Kidney (tissue), 14 donors: ENCODE data around the gene PITRM1. TPM values are rescaled to one million over a fixed set of nuclear protein-coding genes. Genes with fewer than 3 reads are reported as not detected.

Experiments used
- DNase-seq, 5 donors: peaks; one replicate each; pipeline ENCODE4 v3.0.0-alpha.2; 2013 to 2020
- FAIRE-seq: peaks from 2 replicates; lab custom pipeline; 2012; peaks lifted over from hg19 to GRCh38; lab: Jason Lieb, UNC
- H3K27ac ChIP-seq, 2 donors: one replicate each; pipeline ENCODE4 v1.7.0; 2013; ENCODE audit warnings: low read depth in 2 of 2, low read length in 2 of 2, inconsistent platforms in 1 of 2
- H3K27me3 ChIP-seq: one replicate; pipeline ENCODE4 v1.7.1; 2013; ENCODE audit warnings: low read length, inconsistent platforms; ENCODE audit not compliant: control insufficient read depth, insufficient read depth
- H3K36me3 ChIP-seq, 3 donors: one replicate each; pipeline versions ENCODE4 v1.7.0 to v1.7.1; 2013; ENCODE audit warnings: low read length in 3 of 3, control low read depth in 1 of 3, inconsistent platforms in 1 of 3; ENCODE audit not compliant: insufficient read depth in 3 of 3, control insufficient read depth in 2 of 3
- H3K4me1 ChIP-seq, 3 donors: one replicate each; pipeline versions ENCODE4 v1.7.0 to v1.7.1; 2013; ENCODE audit warnings: low read length in 3 of 3, inconsistent platforms in 1 of 3, low read depth in 1 of 3; ENCODE audit not compliant: control insufficient read depth in 2 of 3, insufficient read depth in 2 of 3
- H3K4me3 ChIP-seq, 3 donors: one replicate each; pipeline versions ENCODE4 v1.7.0 to v1.8.1; 2013; ENCODE audit warnings: low read length in 3 of 3, control low read depth in 1 of 3, inconsistent platforms in 1 of 3
- H3K9ac ChIP-seq, 3 donors: one replicate each; pipeline versions ENCODE4 v1.7.0 to v1.7.1; 2013; ENCODE audit warnings: low read length in 3 of 3, control low read depth in 1 of 3, inconsistent platforms in 1 of 3
- H3K9me3 ChIP-seq, 3 donors: one replicate each; pipeline versions ENCODE4 v1.7.0 to v1.7.1; 2013; ENCODE audit warnings: low read length in 3 of 3, control low read depth in 1 of 3, inconsistent platforms in 1 of 3; ENCODE audit not compliant: control insufficient read depth in 2 of 3, insufficient read depth in 1 of 3
- intact Hi-C: fragments of 100-400 bp; cut with DNase I; formaldehyde crosslinking; loops from one replicate; pipeline ENCODE4 v1.11.1; 2022
- polyA plus RNA-seq: library from polyadenylated mRNA; stranded (reverse); fragments of 350-450 nt; fragmentation: Illumina TruSeq; extraction: RNeasy Lipid Tissue Mini Kit (QIAGEN cat#74804); gene quantifications from one replicate; pipeline ENCODE4 v1.2.3, GENCODE V29; 2014; ENCODE audit warnings: low read depth, low replicate concordance; ENCODE audit not compliant: insufficient read depth
- total RNA-seq: library from RNA; stranded (reverse); fragmentation: NEBNext Ultra II Directional; extraction: Animal tissue kit (Norgen Biotek cat#: 25700); gene quantifications from one replicate; pipeline ENCODE4 v1.2.1, GENCODE V29; 2021
- TF ChIP-seq, protein P1 (sequence below): IDR thresholded peaks from 3 replicates; pipeline ENCODE4 v1.5.1; 2012; ENCODE audit warnings: mild to moderate bottlenecking, moderate library complexity, borderline replicate concordance; ENCODE audit not compliant: insufficient read depth; ENCODE audit errors: extremely low read depth
- donor health status: control.
- donor health status: control.
- donor health status: control.
- donor health status: control.
- donor health status: control.
- donor health status: DM: yes; HTN: yes; CAD: no.
- donor health status: Normal renal cell carcinoma (clear cell type).

The PITRM1 gene
- total and polyA plus RNA-seq, 2 donors from 2014 or later, result 28.8 to 60.7 TPM

- H3K27me3 ChIP-seq, result no peaks in the 10 kb centered on the region
- DNase-seq (peak in 3 of 5 donors; percentile 50 to 70 (median 67)), FAIRE-seq (no peak)
- H3K36me3 ChIP-seq, result peaks cover 9 to 66% (median 43%) of the 10 kb centered on the region in 3 donors
- no peaks in the 10 kb centered on the region for H3K9me3 ChIP-seq
- no peak overlapping the region for H3K9ac ChIP-seq
- no peak overlapping the region for H3K27ac ChIP-seq
- H3K4me3 ChIP-seq, result no peak overlapping the region
- intact Hi-C loops, result no loop called here
- H3K4me1 ChIP-seq, result no peaks in the 10 kb centered on the region
- TF ChIP-seq, protein P1, sequence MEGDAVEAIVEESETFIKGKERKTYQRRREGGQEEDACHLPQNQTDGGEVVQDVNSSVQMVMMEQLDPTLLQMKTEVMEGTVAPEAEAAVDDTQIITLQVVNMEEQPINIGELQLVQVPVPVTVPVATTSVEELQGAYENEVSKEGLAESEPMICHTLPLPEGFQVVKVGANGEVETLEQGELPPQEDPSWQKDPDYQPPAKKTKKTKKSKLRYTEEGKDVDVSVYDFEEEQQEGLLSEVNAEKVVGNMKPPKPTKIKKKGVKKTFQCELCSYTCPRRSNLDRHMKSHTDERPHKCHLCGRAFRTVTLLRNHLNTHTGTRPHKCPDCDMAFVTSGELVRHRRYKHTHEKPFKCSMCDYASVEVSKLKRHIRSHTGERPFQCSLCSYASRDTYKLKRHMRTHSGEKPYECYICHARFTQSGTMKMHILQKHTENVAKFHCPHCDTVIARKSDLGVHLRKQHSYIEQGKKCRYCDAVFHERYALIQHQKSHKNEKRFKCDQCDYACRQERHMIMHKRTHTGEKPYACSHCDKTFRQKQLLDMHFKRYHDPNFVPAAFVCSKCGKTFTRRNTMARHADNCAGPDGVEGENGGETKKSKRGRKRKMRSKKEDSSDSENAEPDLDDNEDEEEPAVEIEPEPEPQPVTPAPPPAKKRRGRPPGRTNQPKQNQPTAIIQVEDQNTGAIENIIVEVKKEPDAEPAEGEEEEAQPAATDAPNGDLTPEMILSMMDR, result no peak
Measured at GRCh38 chr10:3154666-3155065, 17.9 kb downstream of the PITRM1 start.

GRCh38 chr10:3152566-3152935 lies 20.0 kb downstream of the PITRM1 start:
- Histone ChIP-seq H3K4me1 (no peaks in the 10 kb centered on the region), H3K27ac (no peak overlapping the region), H3K36me3 (peaks cover 5 to 71% (median 47%) of the 10 kb centered on the region in 3 donors), H3K9ac (no peak overlapping the region), H3K27me3 (no peaks in the 10 kb centered on the region), H3K4me3 (no peak overlapping the region), H3K9me3 (no peaks in the 10 kb centered on the region)
- TF ChIP-seq, protein P1, result no peak
- FAIRE-seq (no peak), DNase-seq (no peak)
- intact Hi-C loops, result no loop called here

GRCh38 chr10:3151889-3152565 lies 20.6 kb downstream of the PITRM1 start:
- DNase-seq, result peak in 1 of 5 donors; percentile 48
- intact Hi-C loops, result no loop called here
- Histone ChIP-seq H3K27me3 (no peaks in the 10 kb centered on the region), H3K4me3 (no peak overlapping the region), H3K36me3 (peaks cover 3 to 71% (median 48%) of the 10 kb centered on the region in 3 donors), H3K4me1 (no peaks in the 10 kb centered on the region), H3K9me3 (no peaks in the 10 kb centered on the region), H3K9ac (no peak overlapping the region), H3K27ac (no peak overlapping the region)
- TF ChIP-seq, protein P1, result no peak
- no peak for FAIRE-seq
